K562 (cell line): ENCODE measurements around the gene DCT. TPM values are rescaled to one million over a fixed set of nuclear protein-coding genes. Genes with fewer than 3 reads are reported as not detected.

Experiments used
- ATF4 ChIP-seq: fragments of 450-650 bp; formaldehyde crosslinking; IDR thresholded peaks from 2 replicates; pipeline ENCODE4 v1.4.0; 2022; ENCODE audit warnings: mild to moderate bottlenecking, moderate library complexity
- BRD9 ChIP-seq: fragments of 450-650 bp; IDR thresholded peaks from 2 replicates; pipeline ENCODE4 v1.6.1; 2018; ENCODE audit warnings: low read depth; ENCODE audit not compliant: partially characterized antibody
- CBFA2T2 ChIP-seq: fragments of 450-650 bp; conservative IDR thresholded peaks from 2 replicates; pipeline ENCODE4 v1.6.1; 2017; ENCODE audit warnings: mild to moderate bottlenecking
- CBFA2T3 ChIP-seq: fragments of 450-650 bp; IDR thresholded peaks from 2 replicates; pipeline ENCODE4 v1.6.1; 2017
- EP300 ChIP-seq: IDR thresholded peaks from 2 replicates; pipeline ENCODE4 v1.6.1; 2012; ENCODE audit warnings: low read length, improper control_type of control experiment
- HDAC2 ChIP-seq: fragments of 450-650 bp; IDR thresholded peaks from 2 replicates; pipeline ENCODE4 v1.6.1; 2016; ENCODE audit warnings: mild to moderate bottlenecking
- HINFP ChIP-seq: fragments of 450-650 bp; conservative IDR thresholded peaks from 2 replicates; pipeline ENCODE4 v1.6.1; 2016; ENCODE audit warnings: missing genetic modification characterization, low read depth, mild to moderate bottlenecking, control low read depth, missing compliant biosample characterization
- MAX ChIP-seq: sonication (generic); formaldehyde crosslinking; IDR thresholded peaks from 2 replicates; pipeline ENCODE4 v1.9.0; 2022; ENCODE audit warnings: mild to moderate bottlenecking, missing genetic modification reagents
- MTA2 ChIP-seq: fragments of 450-650 bp; IDR thresholded peaks from 2 replicates; pipeline ENCODE4 v1.6.1; 2016; ENCODE audit warnings: low read depth
- NBN ChIP-seq: fragments of 450-650 bp; IDR thresholded peaks from 2 replicates; pipeline ENCODE4 v1.6.1; 2016; ENCODE audit warnings: low read depth, mild to moderate bottlenecking
- NR1H2 ChIP-seq: sonication (generic); formaldehyde crosslinking; IDR thresholded peaks from 2 replicates; pipeline ENCODE4 v1.4.0; 2020; ENCODE audit warnings: mild to moderate bottlenecking, missing genetic modification reagents
- RB1 ChIP-seq: fragments of 450-650 bp; IDR thresholded peaks from 2 replicates; pipeline ENCODE4 v1.6.1; 2017; ENCODE audit warnings: low read depth, mild to moderate bottlenecking
- TAL1 ChIP-seq: fragments of 450-650 bp; IDR thresholded peaks from 2 replicates; pipeline ENCODE4 v1.6.1; 2016; ENCODE audit warnings: mild to moderate bottlenecking
- TBL1XR1 ChIP-seq, 2 experiments: IDR thresholded peaks; 2 replicates each; pipeline ENCODE4 v1.6.1; 2012; ENCODE audit warnings: improper control_type of control experiment in 2 of 2, low read length in 2 of 2, mild to moderate bottlenecking in 1 of 2
- THAP12 ChIP-seq: fragments of 250-450 bp; sonication (Bioruptor Pico); IDR thresholded peaks from 2 replicates; pipeline ENCODE4 v1.9.0; 2021; ENCODE audit warnings: mild to moderate bottlenecking, inconsistent platforms
- ZNF507 ChIP-seq: conservative IDR thresholded peaks from 2 replicates; pipeline ENCODE4 v1.6.1; 2017; ENCODE audit warnings: missing genetic modification characterization, missing compliant biosample characterization
- ZNF717 ChIP-seq: fragments of 250-450 bp; sonication (Bioruptor Pico); IDR thresholded peaks from 2 replicates; pipeline ENCODE4 v1.5.0; 2021
- polyA plus RNA-seq, 8 experiments: library from polyadenylated mRNA; depleted of rRNA in 4 of 8; stranded (reverse) in 5 of 8; unstranded in 3 of 8; fragments of >200 nt; fragmentation: Nextera tagmentation in 2 of 8; fragmentation: Illumina TruSeq in 1 of 8; extraction: Ambion mirVana in 2 of 8; extraction: Trizol in 1 of 8; gene quantifications; 2 replicates each; pipeline versions ENCODE4 v1.2.1 to v1.2.3, GENCODE V29; 2011 to 2014; ENCODE audit warnings: inconsistent platforms in 1 of 8, missing spikeins in 1 of 8
- total RNA-seq, 7 experiments: library from RNA; depleted of rRNA in 6 of 7; stranded (reverse); fragments of >200 nt in 6 of 7; fragmentation: Illumina TruSeq in 2 of 7; extraction: Trizol in 2 of 7; gene quantifications; 2 replicates each; pipeline versions ENCODE4 v1.2.1 to v1.2.3, GENCODE V29; 2011 to 2021; ENCODE audit warnings: low replicate concordance in 1 of 7

The DCT gene
- total and polyA plus RNA-seq, 9 of the 15 experiments (the other 6 are each of a cell fraction or from before 2014, with no cell fraction given): 0.11 to 0.83 (median 0.57) TPM

GRCh38 chr13:94433055-94433961 lies 46.2 kb downstream of the DCT start (continued):
- TF ChIP-seq NBN (0 out of 2 replicates have a peak, but pooled peaks have one; percentile 20), RB1 (no peak), NR1H2 (CRISPR knock-in tag) (no peak), MAX (CRISPR knock-in tag) (no peak), EP300 (peak; percentile 56), HDAC2 (peak; percentile 35; the same call in 1 of the 2 replicates), CBFA2T2 (0 out of 2 replicates have a peak, but pooled peaks have one; percentile 8), ZNF507 (no peak), THAP12 (CRISPR knock-in tag) (no peak), ZNF717 (CRISPR knock-in tag) (no peak), BRD9 (no peak), MTA2 (peak; percentile 8; the same call in 1 of the 2 replicates), ATF4 (CRISPR knock-in tag) (peak; percentile 76; the same call in 1 of the 2 replicates), CBFA2T3 (peak; percentile 40; the same call in 1 of the 2 replicates), TBL1XR1 (IDR thresholded peaks at IDR 0.05; ENCODE audit: low read length in 2 of 2) (no peak), TAL1 (peak; percentile 51; the same call in 1 of the 2 replicates), HINFP (tag) (no peak)
